Left forelimb (tissue), 1 donor: ENCODE measurements around the gene CACTIN.
"Not testable (repeated sequence)": the region's sequence is repeated elsewhere in the genome, so short reads cannot be mapped to it uniquely, and the experiment has no call there.

Source experiments
- DNase-seq: peaks from one replicate; pipeline ENCODE4 v3.0.0-alpha.2; 2018; ENCODE audit warnings: low spot score

The CACTIN gene

GRCh38 chr19:3646336-3647092 lies 19.9 kb upstream of the CACTIN start:
- no peak for DNase-seq

GRCh38 chr19:3645726-3646125 lies 19.1 kb upstream of the CACTIN start:
- no peak for DNase-seq

- no peak for DNase-seq
These were observed 18.4 kb upstream of the CACTIN start for GRCh38 chr19:3645067-3645396.

GRCh38 chr19:3644351-3645066 lies 17.9 kb upstream of the CACTIN start:
- DNase-seq: no peak

GRCh38 chr19:3643674-3644313 lies 17.2 kb upstream of the CACTIN start:
- no peak for DNase-seq

- no peak for DNase-seq
These were observed 16.5 kb upstream of the CACTIN start for GRCh38 chr19:3642987-3643673.

DNA sequence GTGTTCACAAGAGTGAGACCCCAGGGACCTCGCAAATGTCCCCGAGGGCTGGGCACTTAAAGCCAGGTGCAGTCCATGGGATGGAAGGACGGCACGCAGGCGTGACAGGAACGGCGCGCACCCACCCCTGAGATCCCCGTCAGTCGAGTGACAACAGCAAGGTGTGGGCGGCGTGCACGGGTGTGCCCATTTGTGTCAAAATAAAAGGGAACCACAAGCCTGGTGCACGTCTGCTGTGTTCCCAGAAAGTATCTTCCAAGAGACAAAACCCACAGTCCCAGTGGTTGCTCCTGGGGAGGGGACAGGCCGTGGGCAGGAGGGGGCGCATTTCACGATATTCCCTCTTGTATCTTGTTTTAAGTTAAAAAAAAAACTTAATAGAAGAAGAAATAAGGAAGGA lies 15.7 kb upstream of the CACTIN start:
- DNase-seq: no peak

GRCh38 chr19:3641515-3642269 lies 15.1 kb upstream of the CACTIN start:
- DNase-seq: no peak

- no peak for DNase-seq
These were observed 12.9 kb upstream of the CACTIN start for GRCh38 chr19:3639479-3639878.

DNA sequence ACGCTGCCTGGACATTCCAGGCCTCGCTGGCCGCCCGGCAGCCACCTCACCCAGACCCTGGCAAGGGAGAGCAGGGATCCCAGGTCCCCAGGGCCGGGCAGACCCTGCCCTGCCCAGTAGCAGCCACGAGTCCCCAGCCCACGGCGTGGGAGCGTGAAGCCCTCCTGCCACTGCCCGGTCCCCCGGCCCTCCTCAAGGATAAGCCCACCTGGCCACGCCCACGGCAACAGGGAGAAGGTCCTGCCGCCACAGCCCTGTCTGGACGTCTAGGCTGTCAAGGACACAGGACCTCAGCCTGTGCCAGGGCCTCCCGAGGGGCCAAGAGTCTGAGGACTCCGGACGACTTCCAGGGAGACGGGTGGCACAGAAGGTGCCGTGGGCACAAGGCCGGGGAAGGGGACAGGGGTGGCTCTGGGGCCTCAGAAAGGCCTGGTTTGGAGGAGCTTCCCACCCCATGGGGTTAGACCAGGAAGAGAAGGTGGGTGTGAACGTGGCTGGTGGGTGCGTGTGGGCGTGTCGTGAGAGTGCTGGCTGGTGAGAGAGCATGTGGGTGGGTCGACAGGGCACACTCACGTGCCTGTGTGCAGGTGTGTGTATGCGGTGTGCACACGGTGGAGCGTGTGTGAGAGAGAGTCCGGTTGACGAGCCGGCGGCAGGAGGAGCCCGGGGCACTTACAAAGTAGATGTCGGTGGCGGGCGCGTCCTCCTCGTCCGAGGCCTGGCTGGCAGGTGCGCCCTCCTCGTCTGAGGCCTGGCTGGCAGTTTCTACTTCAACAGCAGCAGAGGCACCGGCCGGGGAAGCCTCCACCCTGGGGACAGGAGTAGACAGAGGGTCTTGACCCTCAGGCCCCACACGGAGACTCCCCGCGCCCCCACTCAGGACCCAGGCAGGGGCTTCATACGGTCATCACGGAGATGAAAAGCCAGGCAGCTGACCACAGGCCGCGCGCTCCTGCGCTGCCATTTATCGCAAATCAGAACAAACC lies 11.9 kb upstream of the CACTIN start:
- no peak for DNase-seq

DNA sequence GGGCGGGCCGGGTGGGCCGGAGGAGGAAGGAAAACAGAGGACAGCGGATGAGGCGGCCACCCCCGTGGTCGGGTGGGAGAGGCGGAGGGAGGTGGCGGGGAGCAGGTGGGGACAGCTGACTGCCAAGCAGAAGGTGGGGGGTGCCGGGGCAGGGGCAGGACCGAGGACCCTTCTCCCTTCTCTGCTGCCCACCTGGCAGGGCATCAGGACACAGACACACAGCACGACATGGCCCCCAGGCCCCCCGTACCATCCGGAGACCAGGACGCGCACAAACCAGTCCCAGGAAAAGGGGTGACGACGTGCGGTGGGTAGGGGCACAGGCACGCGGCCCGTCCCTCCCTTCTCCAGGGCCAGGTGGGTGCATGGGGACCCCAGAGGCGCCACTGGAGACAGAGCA lies 11.0 kb upstream of the CACTIN start:
- no peak for DNase-seq

GRCh38 chr19:3636962-3637361 lies 10.4 kb upstream of the CACTIN start:
- DNase-seq: no peak

- no peak for DNase-seq
These were observed 9.9 kb upstream of the CACTIN start for GRCh38 chr19:3636506-3636905.

GRCh38 chr19:3634496-3635045 lies 8.0 kb upstream of the CACTIN start:
- DNase-seq: no peak

DNA sequence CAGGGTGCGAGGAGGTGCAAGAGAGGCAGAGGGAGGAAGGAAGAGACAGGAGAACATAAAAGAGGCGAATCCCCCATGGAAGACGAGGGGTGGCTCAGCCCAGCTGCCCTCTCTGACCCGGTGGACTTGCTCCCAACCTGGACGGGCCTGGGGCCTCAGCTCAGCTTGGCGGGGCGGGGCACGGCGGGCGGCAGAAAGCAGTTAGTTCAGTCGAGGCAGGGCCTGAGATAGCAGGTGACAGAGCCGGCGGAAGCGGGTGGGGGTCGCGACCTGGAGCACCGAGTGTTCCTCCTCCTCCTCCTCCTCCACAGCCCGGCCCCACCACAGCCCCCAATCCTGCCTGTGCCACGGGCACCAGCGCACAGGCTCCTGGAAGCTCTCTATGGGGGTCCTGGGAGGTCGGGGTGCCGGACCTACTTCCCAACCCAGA lies 7.0 kb upstream of the CACTIN start:
- no peak for DNase-seq

DNA sequence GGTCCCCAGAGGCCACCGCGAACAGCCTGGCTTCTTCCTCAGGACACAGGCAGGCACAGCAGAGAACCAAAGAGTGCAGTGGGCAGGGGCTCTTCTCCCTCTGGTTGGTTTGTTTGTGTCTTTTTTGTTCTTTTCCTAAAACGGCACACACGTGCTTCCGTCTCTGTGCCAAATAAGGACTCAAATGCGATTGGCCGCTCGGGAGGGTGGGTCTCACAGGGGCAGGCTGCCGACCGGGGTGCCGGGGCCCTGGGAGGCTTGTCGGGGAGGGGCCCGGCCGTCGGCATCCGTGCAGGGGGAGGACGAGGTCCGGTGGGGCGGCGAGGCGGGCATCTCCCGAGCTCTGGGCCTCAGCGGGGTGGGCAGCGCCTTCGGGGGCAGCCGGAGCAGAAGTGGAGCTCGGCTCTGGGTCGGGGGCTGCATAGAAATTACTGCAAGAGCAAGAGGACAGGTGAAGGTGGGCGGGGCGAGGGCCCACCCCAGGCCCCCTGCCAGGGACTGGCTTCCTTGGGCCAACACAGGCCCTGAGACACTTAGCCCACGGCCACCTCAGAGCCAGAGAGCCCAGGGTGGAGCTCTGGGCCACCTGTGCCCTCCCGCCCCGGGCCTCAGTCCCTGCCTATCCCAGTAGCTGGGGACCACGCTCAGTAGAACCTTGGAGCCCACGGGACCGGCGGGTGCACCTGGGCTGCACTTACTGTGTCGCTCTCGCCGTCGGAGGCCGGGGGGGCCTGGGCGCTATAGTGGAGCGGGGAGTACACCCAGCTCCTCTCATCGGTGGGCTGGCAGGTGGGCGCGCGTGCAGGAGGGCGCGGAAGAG lies 6.4 kb upstream of the CACTIN start:
- no peak for DNase-seq

DNA sequence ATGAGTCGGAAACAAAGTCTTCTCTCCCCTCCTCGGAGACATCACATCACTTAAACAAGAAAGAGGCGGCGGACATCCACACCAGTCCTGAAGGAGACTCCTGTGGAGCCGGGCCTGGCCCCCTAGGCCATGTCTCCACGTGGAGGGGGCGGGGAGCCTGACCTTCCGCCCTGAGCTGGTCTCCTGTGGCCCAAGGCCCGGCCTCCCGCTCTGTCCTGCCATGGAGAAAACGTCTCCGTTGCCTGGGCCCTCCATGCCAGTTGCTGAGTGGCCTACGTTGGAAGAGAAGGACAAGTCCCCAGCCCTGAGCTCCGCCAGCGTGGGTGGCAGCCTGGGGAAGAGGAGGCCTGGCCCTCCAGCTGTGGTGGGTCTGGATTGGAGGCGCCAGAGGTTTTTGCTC lies 5.5 kb upstream of the CACTIN start:
- DNase-seq: no peak

DNA sequence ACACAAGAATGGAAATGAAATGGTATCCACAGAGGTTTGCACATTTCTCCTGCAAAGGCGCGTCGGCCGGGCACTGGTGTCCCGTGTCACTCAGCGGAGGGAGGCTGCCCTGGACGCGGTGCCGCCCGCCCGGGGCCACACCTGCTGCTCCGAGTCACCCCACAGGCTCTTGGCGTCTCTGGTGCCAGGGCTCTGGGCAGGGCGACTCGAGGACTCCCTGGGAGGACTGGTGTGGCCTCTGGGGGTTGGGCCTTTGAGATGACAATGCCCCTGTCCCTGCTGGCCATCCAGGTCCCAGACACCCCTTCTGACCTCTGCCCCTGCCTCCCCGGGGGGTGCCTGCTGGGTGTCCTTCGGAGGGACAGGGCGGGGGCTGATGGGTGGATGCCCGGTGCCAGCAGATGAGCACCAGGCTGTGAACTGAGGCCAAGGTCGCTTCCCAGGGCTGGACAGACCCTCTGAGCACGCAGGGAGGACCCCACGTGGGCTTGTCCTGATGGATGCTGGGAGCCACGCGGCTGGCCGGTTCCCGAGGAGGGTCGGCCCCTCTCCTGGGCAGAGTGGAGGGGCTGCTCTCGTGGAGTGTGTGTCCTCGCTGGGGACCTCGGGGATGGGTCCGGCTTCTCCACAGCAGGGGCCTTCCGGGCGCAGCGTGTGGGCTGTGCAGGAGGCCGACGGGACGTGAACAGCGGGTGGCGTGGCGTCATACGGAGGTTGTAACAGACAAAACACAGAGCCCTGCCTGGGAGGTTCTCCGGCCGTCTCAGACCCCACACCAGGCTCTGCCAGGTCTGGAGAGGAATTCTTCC lies 4.7 kb upstream of the CACTIN start:
- no peak for DNase-seq

DNA sequence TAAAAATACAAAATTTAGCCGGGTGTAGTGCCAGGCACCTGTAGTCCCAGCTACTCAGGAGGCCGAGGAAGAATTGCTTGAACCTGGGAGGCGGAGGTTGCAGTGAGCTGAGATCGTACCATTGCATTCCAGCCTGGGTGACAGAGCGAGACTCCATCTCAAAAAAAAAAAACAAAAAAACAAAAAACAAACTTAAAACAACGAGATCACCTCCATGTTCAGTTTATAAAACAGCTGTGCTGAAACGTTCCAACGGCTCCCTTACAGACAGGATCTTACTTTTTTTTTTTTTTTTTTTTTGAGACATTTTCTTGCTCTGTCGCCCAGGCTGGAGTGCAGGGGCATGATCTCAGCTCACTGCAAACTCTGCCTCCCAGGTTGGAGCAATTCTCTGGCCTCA lies 2.2 kb upstream of the CACTIN start:
- not testable (repeated sequence) for DNase-seq
